Stimulated activated CD8-positive, alpha-beta memory T cell treated with anti-CD3 and anti-CD28 coated beads, Interleukin-15, amount 100 ng/mL, for 1 hour (primary cell): ENCODE data around the gene TMEM258.

ENCODE experiments used
- DNase-seq: peaks from one replicate; pipeline ENCODE4 v3.0.0-alpha.2; 2020; ENCODE audit warnings: low read depth

The TMEM258 gene

GRCh38 chr11:61820174-61820573, 27.8 kb upstream of the TMEM258 start:
- DNase-seq: no peak

GRCh38 chr11:61817471-61818202, 25.2 kb upstream of the TMEM258 start:
- no peak for DNase-seq

GRCh38 chr11:61816736-61817455, 24.5 kb upstream of the TMEM258 start, which contains the start of gene FADS1:
Gene FADS1 (minus strand): TSS chr11:61817003. CDS start chr11:61816929, 74 bp downstream.
- no peak for DNase-seq

GRCh38 chr11:61815790-61816735, 23.7 kb upstream of the TMEM258 start:
- no peak for DNase-seq

- DNase-seq: no peak
Measured at GRCh38 chr11:61814958-61815789, 22.8 kb upstream of the TMEM258 start.

GRCh38 chr11:61814247-61814957, 22.0 kb upstream of the TMEM258 start:
- no peak for DNase-seq

- no peak for DNase-seq
Measured at GRCh38 chr11:61812736-61813411, 20.5 kb upstream of the TMEM258 start.

GRCh38 chr11:61811831-61812230, 19.4 kb upstream of the TMEM258 start:
- no peak for DNase-seq

GRCh38 chr11:61810671-61811175, 18.3 kb upstream of the TMEM258 start:
- no peak for DNase-seq

- DNase-seq: no peak
Measured at GRCh38 chr11:61806785-61807184, 14.4 kb upstream of the TMEM258 start.

GRCh38 chr11:61805146-61805545, 12.7 kb upstream of the TMEM258 start:
- DNase-seq: no peak

- DNase-seq: no peak
Measured at GRCh38 chr11:61803889-61804647, 11.7 kb upstream of the TMEM258 start.

GRCh38 chr11:61802605-61803004, 10.2 kb upstream of the TMEM258 start:
- DNase-seq: no peak

GRCh38 chr11:61800331-61801281, 8.2 kb upstream of the TMEM258 start:
- DNase-seq: no peak

GRCh38 chr11:61799665-61800284, 7.4 kb upstream of the TMEM258 start:
- no peak for DNase-seq

GRCh38 chr11:61797263-61797944, 5.0 kb upstream of the TMEM258 start:
- peak; percentile 62 for DNase-seq
